ENCODE measurements around the gene STRIP2.

DNA sequence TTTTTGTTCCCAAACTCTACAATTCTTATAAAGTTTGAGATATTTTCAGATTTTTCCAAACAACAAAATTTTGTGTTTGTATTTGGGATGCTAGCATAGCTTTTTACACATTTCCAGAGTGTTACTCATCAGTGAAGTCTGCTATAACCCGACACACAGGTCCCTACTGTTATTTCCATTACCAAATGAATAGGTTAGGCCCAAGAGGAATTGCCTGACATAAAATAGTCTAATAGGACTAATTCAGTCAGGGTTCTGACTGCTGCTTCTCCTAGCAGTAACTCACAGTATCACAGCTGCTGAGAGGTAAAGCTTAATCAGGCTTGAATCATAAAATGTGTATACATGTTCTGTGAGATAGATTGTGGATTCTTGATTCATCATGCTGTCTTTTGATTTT, 49.1 kb upstream of the STRIP2 start:
- TF ChIP-seq, protein P1, sequence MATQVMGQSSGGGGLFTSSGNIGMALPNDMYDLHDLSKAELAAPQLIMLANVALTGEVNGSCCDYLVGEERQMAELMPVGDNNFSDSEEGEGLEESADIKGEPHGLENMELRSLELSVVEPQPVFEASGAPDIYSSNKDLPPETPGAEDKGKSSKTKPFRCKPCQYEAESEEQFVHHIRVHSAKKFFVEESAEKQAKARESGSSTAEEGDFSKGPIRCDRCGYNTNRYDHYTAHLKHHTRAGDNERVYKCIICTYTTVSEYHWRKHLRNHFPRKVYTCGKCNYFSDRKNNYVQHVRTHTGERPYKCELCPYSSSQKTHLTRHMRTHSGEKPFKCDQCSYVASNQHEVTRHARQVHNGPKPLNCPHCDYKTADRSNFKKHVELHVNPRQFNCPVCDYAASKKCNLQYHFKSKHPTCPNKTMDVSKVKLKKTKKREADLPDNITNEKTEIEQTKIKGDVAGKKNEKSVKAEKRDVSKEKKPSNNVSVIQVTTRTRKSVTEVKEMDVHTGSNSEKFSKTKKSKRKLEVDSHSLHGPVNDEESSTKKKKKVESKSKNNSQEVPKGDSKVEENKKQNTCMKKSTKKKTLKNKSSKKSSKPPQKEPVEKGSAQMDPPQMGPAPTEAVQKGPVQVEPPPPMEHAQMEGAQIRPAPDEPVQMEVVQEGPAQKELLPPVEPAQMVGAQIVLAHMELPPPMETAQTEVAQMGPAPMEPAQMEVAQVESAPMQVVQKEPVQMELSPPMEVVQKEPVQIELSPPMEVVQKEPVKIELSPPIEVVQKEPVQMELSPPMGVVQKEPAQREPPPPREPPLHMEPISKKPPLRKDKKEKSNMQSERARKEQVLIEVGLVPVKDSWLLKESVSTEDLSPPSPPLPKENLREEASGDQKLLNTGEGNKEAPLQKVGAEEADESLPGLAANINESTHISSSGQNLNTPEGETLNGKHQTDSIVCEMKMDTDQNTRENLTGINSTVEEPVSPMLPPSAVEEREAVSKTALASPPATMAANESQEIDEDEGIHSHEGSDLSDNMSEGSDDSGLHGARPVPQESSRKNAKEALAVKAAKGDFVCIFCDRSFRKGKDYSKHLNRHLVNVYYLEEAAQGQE (IDR thresholded peaks at IDR 0.05; ENCODE audit: borderline replicate concordance), result no peak
- TF ChIP-seq, protein P2, sequence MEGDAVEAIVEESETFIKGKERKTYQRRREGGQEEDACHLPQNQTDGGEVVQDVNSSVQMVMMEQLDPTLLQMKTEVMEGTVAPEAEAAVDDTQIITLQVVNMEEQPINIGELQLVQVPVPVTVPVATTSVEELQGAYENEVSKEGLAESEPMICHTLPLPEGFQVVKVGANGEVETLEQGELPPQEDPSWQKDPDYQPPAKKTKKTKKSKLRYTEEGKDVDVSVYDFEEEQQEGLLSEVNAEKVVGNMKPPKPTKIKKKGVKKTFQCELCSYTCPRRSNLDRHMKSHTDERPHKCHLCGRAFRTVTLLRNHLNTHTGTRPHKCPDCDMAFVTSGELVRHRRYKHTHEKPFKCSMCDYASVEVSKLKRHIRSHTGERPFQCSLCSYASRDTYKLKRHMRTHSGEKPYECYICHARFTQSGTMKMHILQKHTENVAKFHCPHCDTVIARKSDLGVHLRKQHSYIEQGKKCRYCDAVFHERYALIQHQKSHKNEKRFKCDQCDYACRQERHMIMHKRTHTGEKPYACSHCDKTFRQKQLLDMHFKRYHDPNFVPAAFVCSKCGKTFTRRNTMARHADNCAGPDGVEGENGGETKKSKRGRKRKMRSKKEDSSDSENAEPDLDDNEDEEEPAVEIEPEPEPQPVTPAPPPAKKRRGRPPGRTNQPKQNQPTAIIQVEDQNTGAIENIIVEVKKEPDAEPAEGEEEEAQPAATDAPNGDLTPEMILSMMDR (IDR thresholded peaks at IDR 0.05; ENCODE audit: poor library complexity, severe bottlenecking), result no peak
- TF ChIP-seq MXI1 (conservative IDR thresholded peaks at IDR 0.05; ENCODE audit: poor library complexity, severe bottlenecking), result no peak

All from neural cell (in vitro differentiated cells).